H1 (cell line): ENCODE results near the gene SCAPER. TPM values are rescaled to one million over a fixed set of nuclear protein-coding genes. Genes with fewer than 3 reads are reported as not detected.

ENCODE experiments used
- CTCF ChIA-PET: fragments of 300-600 bp; sonication (Branson Sonifier 250); formaldehyde crosslinking; loops from one replicate; lab custom pipeline; 2021; ENCODE audit not compliant: partially characterized antibody; lab: Charles Lee
- POLR2A ChIA-PET: fragments of 300-600 bp; sonication (Branson Sonifier 250); formaldehyde crosslinking; loops from one replicate; lab custom pipeline; 2021; ENCODE audit warnings: inconsistent platforms; ENCODE audit not compliant: partially characterized antibody; lab: Charles Lee
- DNase-seq, 2 experiments: peaks; one replicate each; pipeline versions ENCODE4 v3.0.0 to v3.0.0-alpha.2; 2010 to 2022; ENCODE audit warnings: low spot score in 2 of 2, low read depth in 1 of 2, mixed read lengths in 1 of 2
- FAIRE-seq: peaks from 2 replicates; lab custom pipeline; 2011; peaks lifted over from hg19 to GRCh38; lab: Jason Lieb, UNC
- H2AFZ ChIP-seq: 2 replicates; pipeline ENCODE4 v1.8.1; 2012; ENCODE audit warnings: low read length, inconsistent platforms
- H2AK5ac ChIP-seq: 2 replicates; pipeline ENCODE4 v1.6.1; 2013; ENCODE audit warnings: low read depth, low read length
- H2BK120ac ChIP-seq: replicated peaks from 2 replicates; pipeline ENCODE3; 2013; ENCODE audit warnings: low read depth, low read length, inconsistent platforms
- H2BK12ac ChIP-seq: 2 replicates; pipeline ENCODE4 v1.6.1; 2013; ENCODE audit warnings: low read depth, low read length
- H2BK15ac ChIP-seq: 2 replicates; pipeline ENCODE4 v1.6.1; 2013; ENCODE audit warnings: low read length
- H2BK20ac ChIP-seq: 2 replicates; pipeline ENCODE4 v1.6.1; 2013; ENCODE audit warnings: low read length
- H2BK5ac ChIP-seq: 2 replicates; pipeline ENCODE4 v1.6.1; 2013; ENCODE audit warnings: low read depth, low read length
- H3K14ac ChIP-seq: 2 replicates; pipeline ENCODE4 v1.6.1; 2013; ENCODE audit warnings: inconsistent platforms; ENCODE audit not compliant: insufficient read length
- H3K18ac ChIP-seq: 2 replicates; pipeline ENCODE4 v1.6.1; 2013; ENCODE audit warnings: low read length; ENCODE audit errors: extremely low read depth
- H3K23ac ChIP-seq: 2 replicates; pipeline ENCODE4 v1.6.1; 2013; ENCODE audit warnings: inconsistent platforms; ENCODE audit not compliant: insufficient read length
- H3K23me2 ChIP-seq: 2 replicates; pipeline ENCODE4 v1.6.1; 2013; ENCODE audit warnings: low read depth, low read length
- H3K27ac ChIP-seq: 2 replicates; pipeline ENCODE4 v1.6.1; 2011; ENCODE audit warnings: low read depth, low read length, inconsistent platforms
- H3K27me3 ChIP-seq, 4 experiments: replicated peaks in 1 of 4; 1 replicate in 1 of 4; 2 replicates in 3 of 4; pipeline versions ENCODE4 v1.6.1 to v1.8.1; 2011 to 2013; ENCODE audit warnings: low read length in 3 of 4, mild to moderate bottlenecking in 3 of 4, inconsistent platforms in 2 of 4, mixed read lengths in 2 of 4, moderate library complexity in 1 of 4; ENCODE audit not compliant: control insufficient read depth in 3 of 4, insufficient read depth in 3 of 4; ENCODE audit errors: extremely low read depth in 1 of 4
- H3K36me3 ChIP-seq, 4 experiments: 2 replicates each; pipeline versions ENCODE4 v1.6.1 to v1.8.1; 2011 to 2013; ENCODE audit warnings: mild to moderate bottlenecking in 4 of 4, low read length in 3 of 4, moderate library complexity in 2 of 4, control low read depth in 1 of 4, inconsistent platforms in 1 of 4; ENCODE audit not compliant: insufficient read depth in 4 of 4, control insufficient read depth in 2 of 4
- H3K4ac ChIP-seq: replicated peaks from 2 replicates; pipeline ENCODE3; 2013; ENCODE audit warnings: low read length, low read depth, mixed read lengths, inconsistent platforms; ENCODE audit not compliant: insufficient read length
- H3K4me1 ChIP-seq, 4 experiments: replicated peaks in 1 of 4; 1 replicate in 1 of 4; 2 replicates in 3 of 4; pipeline versions ENCODE4 v1.6.1 to v1.8.1; 2011 to 2013; ENCODE audit warnings: low read length in 3 of 4, inconsistent platforms in 2 of 4, mixed read lengths in 1 of 4; ENCODE audit not compliant: insufficient read depth in 4 of 4, control insufficient read depth in 3 of 4
- H3K4me2 ChIP-seq, 2 experiments: 2 replicates each; pipeline versions ENCODE4 v1.6.1 to v1.8.1; 2011 to 2013; ENCODE audit warnings: low read depth in 2 of 2, low read length in 2 of 2, control low read depth in 1 of 2, inconsistent platforms in 1 of 2, mild to moderate bottlenecking in 1 of 2; ENCODE audit not compliant: insufficient read depth in 1 of 2
- H3K4me3 ChIP-seq, 4 experiments: fragments of 200-600, 300-600 bp in 1 of 4; sonication (generic), shearing (Covaris generic), sonication (Bioruptor Twin) in 1 of 4; 2 replicates each; pipeline versions ENCODE4 v1.5.1 to v1.8.1; 2011 to 2016; ENCODE audit warnings: low read length in 4 of 4, low read depth in 3 of 4, control low read depth in 2 of 4, inconsistent platforms in 2 of 4, mild to moderate bottlenecking in 2 of 4, mixed read lengths in 1 of 4, moderate library complexity in 1 of 4; ENCODE audit not compliant: insufficient read depth in 2 of 4; ENCODE audit errors: extremely low read depth in 1 of 4
- H3K56ac ChIP-seq: replicated peaks from 2 replicates; pipeline ENCODE3; 2013; ENCODE audit warnings: low read depth, mild to moderate bottlenecking, mixed read lengths, low read length, inconsistent platforms; ENCODE audit not compliant: insufficient read length
- H3K79me1 ChIP-seq: 2 replicates; pipeline ENCODE4 v1.6.1; 2013; ENCODE audit warnings: low read depth, low read length, control low read depth
- H3K79me2 ChIP-seq, 2 experiments: 2 replicates each; pipeline versions ENCODE4 v1.6.1 to v1.8.1; 2012 to 2013; ENCODE audit warnings: low read length in 2 of 2, mild to moderate bottlenecking in 2 of 2, inconsistent platforms in 1 of 2; ENCODE audit not compliant: insufficient read depth in 2 of 2, control insufficient read depth in 1 of 2
- H3K9ac ChIP-seq, 4 experiments: replicated peaks in 1 of 4; 1 replicate in 1 of 4; 2 replicates in 3 of 4; pipeline versions ENCODE4 v1.6.1 to v1.8.1; 2011 to 2013; ENCODE audit warnings: low read depth in 3 of 4, low read length in 3 of 4, control low read depth in 2 of 4, mild to moderate bottlenecking in 2 of 4, moderate library complexity in 2 of 4, inconsistent platforms in 1 of 4; ENCODE audit errors: extremely low read depth in 1 of 4
- H3K9me3 ChIP-seq, 2 experiments: 2 replicates each; pipeline versions ENCODE4 v1.6.1 to v1.8.1; 2012 to 2013; ENCODE audit warnings: mild to moderate bottlenecking in 2 of 2, moderate library complexity in 2 of 2, control low read depth in 1 of 2, inconsistent platforms in 1 of 2, low read depth in 1 of 2, low read length in 1 of 2, mixed read lengths in 1 of 2; ENCODE audit not compliant: insufficient read depth in 2 of 2
- H4K20me1 ChIP-seq, 2 experiments: replicated peaks in 1 of 2; 2 replicates each; pipeline versions ENCODE3 to v1.8.1; 2011 to 2013; ENCODE audit warnings: inconsistent platforms in 2 of 2, low read length in 2 of 2, mild to moderate bottlenecking in 1 of 2; ENCODE audit not compliant: insufficient read depth in 2 of 2, control insufficient read depth in 1 of 2
- H4K5ac ChIP-seq: 2 replicates; pipeline ENCODE4 v1.6.1; 2013; ENCODE audit warnings: low read length, low read depth, mixed read lengths, inconsistent platforms; ENCODE audit not compliant: insufficient read length
- H4K8ac ChIP-seq: 2 replicates; pipeline ENCODE4 v1.8.0; 2013; ENCODE audit warnings: mild to moderate bottlenecking, moderate library complexity, low read length, inconsistent platforms; ENCODE audit not compliant: insufficient read depth; ENCODE audit errors: extremely low read depth
- H4K91ac ChIP-seq: replicated peaks from 2 replicates; pipeline ENCODE3; 2013; ENCODE audit warnings: low read length, mixed read lengths, inconsistent platforms; ENCODE audit not compliant: insufficient read length
- CHD1 ChIP-seq: IDR thresholded peaks from 2 replicates; pipeline ENCODE4 v1.6.1; 2012; ENCODE audit warnings: low read depth, low read length, improper control_type of control experiment
- CHD2 ChIP-seq: IDR thresholded peaks from 2 replicates; pipeline ENCODE4 v1.6.1; 2012; ENCODE audit warnings: low read length, improper control_type of control experiment
- HDAC6 ChIP-seq: IDR thresholded peaks from one replicate; pipeline ENCODE4 v1.7.1; 2012; ENCODE audit warnings: low read depth, mild to moderate bottlenecking, inconsistent platforms, low read length, moderate library complexity
- RAD21 ChIP-seq, 2 experiments: IDR thresholded peaks in 1 of 2; conservative IDR thresholded peaks in 1 of 2; 2 replicates each; pipeline ENCODE4 v1.6.1; 2011; ENCODE audit warnings: low read depth in 2 of 2, low read length in 2 of 2, improper control_type of control experiment in 1 of 2, inconsistent platforms in 1 of 2, mild to moderate bottlenecking in 1 of 2, moderate library complexity in 1 of 2
- RBBP5 ChIP-seq: IDR thresholded peaks from 2 replicates; pipeline ENCODE4 v1.7.1; 2012; ENCODE audit warnings: low read depth, mild to moderate bottlenecking, inconsistent platforms, low read length, moderate library complexity, borderline replicate concordance
- WGBS, 2 experiments: shearing (Covaris generic) in 1 of 2; methylation state at CpG; one replicate each; pipeline versions ENCODE4 v1.1.6 to v1.1.7; 2013 to 2015; ENCODE audit warnings: low lambda C conversion rate in 2 of 2, mixed read lengths in 2 of 2, inconsistent platforms in 1 of 2, low coverage in 1 of 2, missing lambda C conversion rate in 1 of 2; ENCODE audit not compliant: insufficient replicate concordance in 2 of 2, insufficient coverage in 1 of 2, insufficient read length in 1 of 2; ENCODE audit errors: extremely low coverage in 1 of 2, missing lambda C conversion rate in 1 of 2; 5-methylcytosine and 5-hydroxymethylcytosine counted together
- polyA plus RNA-seq, 7 experiments: library from polyadenylated mRNA; depleted of rRNA in 3 of 7; stranded (reverse) in 5 of 7; unstranded in 2 of 7; fragments of >200 nt in 5 of 7; fragments of 200-250 nt in 2 of 7; gene quantifications; 1 replicate in 5 of 7; 2 replicates in 1 of 7; 4 replicates in 1 of 7; pipeline versions ENCODE4 v1.2.1 to v1.2.3, GENCODE V29; 2011 to 2013; ENCODE audit warnings: missing spikeins in 2 of 7, mixed read lengths in 2 of 7
- total RNA-seq: library from RNA; stranded (reverse); fragmentation: NEBNext Ultra II Directional; extraction: Animal tissue kit (Norgen Biotek cat#: 25700); gene quantifications from 2 replicates; pipeline ENCODE4 v1.2.1, GENCODE V29; 2021

Gene SCAPER
- total and polyA plus RNA-seq, 2 of the 8 experiments (the other 6 are each of a cell fraction or from before 2014, with no cell fraction given): 1.6 to 6.8 TPM

DNA sequence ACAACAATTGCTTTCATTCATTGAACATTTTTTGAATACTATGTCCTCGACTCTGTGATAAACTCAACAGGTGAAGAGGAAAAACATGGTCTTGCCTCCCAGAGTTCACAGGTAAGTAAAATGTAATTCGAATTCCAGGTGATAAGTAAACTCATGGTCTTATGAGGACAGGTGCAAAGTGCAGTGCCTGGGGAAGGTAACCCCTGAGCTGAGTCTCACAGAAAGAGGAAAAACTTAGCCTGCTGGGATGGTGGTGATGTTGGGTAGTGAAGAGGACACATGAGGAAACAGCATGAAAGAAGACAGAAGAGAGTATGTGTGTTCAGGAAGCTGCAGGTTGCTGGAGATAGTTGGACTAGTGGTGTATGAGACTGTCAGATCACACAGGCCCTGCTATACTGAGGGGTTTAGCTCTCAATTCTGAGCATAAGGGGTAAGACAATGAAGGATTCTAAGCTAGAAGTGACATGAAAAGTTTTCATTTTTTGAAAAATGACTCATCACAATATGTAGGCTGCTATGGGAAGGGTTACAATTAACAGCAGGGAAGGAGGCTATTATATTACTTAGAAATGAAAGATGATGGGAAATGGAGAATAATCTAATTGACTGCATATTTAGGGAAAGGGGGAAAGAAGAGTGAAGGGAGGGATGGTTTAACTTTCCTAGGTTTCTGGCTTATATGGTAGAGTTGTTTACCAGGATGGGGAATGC lies 457.3 kb downstream of the SCAPER start:
- Histone ChIP-seq H3K56ac (no peak overlapping the region), H3K27ac (no peak overlapping the region), H3K4me1 (no peaks in the 10 kb centered on the region), H3K14ac (no peak overlapping the region), H3K4ac (no peak overlapping the region), H3K23ac (no peak overlapping the region), H4K20me1 (no peaks in the 10 kb centered on the region), H3K27me3 (no peaks in the 10 kb centered on the region), H3K36me3 (no peaks in the 10 kb centered on the region), H3K23me2 (no peaks in the 10 kb centered on the region), H2BK5ac (no peak overlapping the region), H3K9ac (no peak overlapping the region), H2BK15ac (no peak overlapping the region), H2BK12ac (no peak overlapping the region), H2AFZ (no peak overlapping the region), H3K79me2 (no peaks in the 10 kb centered on the region), H4K8ac (no peak overlapping the region), H3K18ac (no peak overlapping the region), H2BK20ac (no peak overlapping the region), H3K79me1 (no peaks in the 10 kb centered on the region), H3K4me3 (no peak overlapping the region), H3K4me2 (no peak overlapping the region), H2BK120ac (no peak overlapping the region), H4K91ac (no peak overlapping the region), H2AK5ac (no peak overlapping the region), H4K5ac (no peak overlapping the region), H3K9me3 (no peaks in the 10 kb centered on the region)
- DNase-seq (no peak), FAIRE-seq (no peak)
- ChIA-PET POLR2A (interaction anchor here (0.7 to 1.2 kb wide), 2 partner anchors 13 kb away, joined by 3 read pairs; no protein-coding TSS in a partner anchor), CTCF (interaction anchor here (1.1 kb wide), 1 partner anchor 33 kb away, joined by 4 read pairs; no protein-coding TSS in a partner anchor)
- WGBS, 2 experiments: 85% methylated on average over 2 of the region's 2 CpGs; no CpG with 5 or more reads in 1 of the 2 experiments
- TF ChIP-seq HDAC6 (no peak), CHD1 (no peak), RBBP5 (no peak), RAD21 (IDR thresholded peaks at IDR 0.05 in 1 of 2, conservative IDR thresholded peaks at IDR 0.05 in 1 of 2; ENCODE audit: low read depth in 2 of 2, low read length in 2 of 2) (no peak), CHD2 (no peak)
